Urinary bladder (tissue), 4 donors: Measurements from ENCODE around the gene THAP7. TPM values are rescaled to one million over a fixed set of nuclear protein-coding genes. Genes with fewer than 3 reads are reported as not detected.

Source experiments
- DNase-seq: peaks from one replicate; pipeline ENCODE4 v3.0.0-alpha.2; 2015; ENCODE audit errors: extremely low spot score
- H3K27ac ChIP-seq: one replicate; pipeline ENCODE4 v1.5.1; 2013; ENCODE audit warnings: low read depth, mild to moderate bottlenecking, moderate library complexity
- H3K36me3 ChIP-seq: one replicate; pipeline ENCODE4 v1.6.1; 2013; ENCODE audit warnings: mild to moderate bottlenecking, moderate library complexity; ENCODE audit not compliant: insufficient read depth
- H3K4me1 ChIP-seq: one replicate; pipeline ENCODE4 v1.6.1; 2013; ENCODE audit warnings: mild to moderate bottlenecking, moderate library complexity; ENCODE audit not compliant: insufficient read depth
- H3K4me3 ChIP-seq: one replicate; pipeline ENCODE4 v1.5.1; 2013; ENCODE audit warnings: low read depth, low read length
- WGBS: extraction: QIAGEN DNeasy Blood & Tissue Kit; methylation state at CpG from one replicate; pipeline ENCODE4 v1.1.7; 2013; 5-methylcytosine and 5-hydroxymethylcytosine counted together
- polyA plus RNA-seq: library from polyadenylated mRNA; stranded (reverse); fragments of 200-250 nt; gene quantifications from one replicate; pipeline ENCODE4 v1.2.3, GENCODE V29; 2013
- small RNA-seq: library from RNA; depleted of rRNA; stranded (forward); fragments of <200 nt; gene quantifications from one replicate; pipeline ENCODE3, GENCODE V24; 2014
- total RNA-seq: library from RNA; depleted of rRNA; stranded (reverse); fragments of >200 nt; gene quantifications from one replicate; pipeline ENCODE4 v1.2.3, GENCODE V29; 2014
- donor health status: healthy with polysubstance abuse.
- donor health status: healthy.

THAP7 gene
- total and polyA plus RNA-seq, 2 donors, result 17.3 to 55.0 TPM

- Histone ChIP-seq H3K4me1 (no peaks in the 10 kb centered on the region), H3K27ac (no peak overlapping the region), H3K36me3 (no peaks in the 10 kb centered on the region), H3K4me3 (peak overlapping the region; percentile 60)
- under 1% methylated on average over 59 of the region's 59 CpGs for WGBS
- no peak for DNase-seq
Observed at GRCh38 chr22:20957102-20957682, 44.7 kb downstream of the THAP7 start.

GRCh38 chr22:20956258-20957101 is 45.4 kb downstream of the THAP7 start:
- peak overlapping the region; percentile 60 for H3K4me3 ChIP-seq
- no peaks in the 10 kb centered on the region for H3K36me3 ChIP-seq
- H3K4me1 ChIP-seq, result no peaks in the 10 kb centered on the region
- no peak overlapping the region for H3K27ac ChIP-seq
- WGBS, result 35% methylated on average over 27 of the region's 27 CpGs
- no peak for DNase-seq

GRCh38 chr22:20955548-20955947 is 46.4 kb downstream of the THAP7 start:
- no peaks in the 10 kb centered on the region for H3K36me3 ChIP-seq
- 85% methylated on average over 7 of the region's 7 CpGs for WGBS
- H3K27ac ChIP-seq, result no peak overlapping the region
- H3K4me3 ChIP-seq, result no peak overlapping the region
- DNase-seq, result no peak
- no peaks in the 10 kb centered on the region for H3K4me1 ChIP-seq

- Histone ChIP-seq H3K4me1 (no peaks in the 10 kb centered on the region), H3K36me3 (peaks cover 2% of the 10 kb centered on the region), H3K27ac (peak overlapping the region; percentile 25), H3K4me3 (no peak overlapping the region)
- no peak for DNase-seq
- 86% methylated on average over 8 of the region's 8 CpGs for WGBS
Observed at GRCh38 chr22:20953668-20954500, 48.0 kb downstream of the THAP7 start.

GRCh38 chr22:20953342-20953608 is 48.6 kb downstream of the THAP7 start:
- 73% methylated on average over 3 of the region's 3 CpGs for WGBS
- peaks cover 2% of the 10 kb centered on the region for H3K36me3 ChIP-seq
- no peak overlapping the region for H3K27ac ChIP-seq
- no peak for DNase-seq
- no peaks in the 10 kb centered on the region for H3K4me1 ChIP-seq
- no peak overlapping the region for H3K4me3 ChIP-seq

GRCh38 chr22:20952544-20953341 is 49.2 kb downstream of the THAP7 start:
- peaks cover 2% of the 10 kb centered on the region for H3K36me3 ChIP-seq
- DNase-seq, result no peak
- H3K4me3 ChIP-seq, result no peak overlapping the region
- no peaks in the 10 kb centered on the region for H3K4me1 ChIP-seq
- 82% methylated on average over 13 of the region's 13 CpGs for WGBS
- no peak overlapping the region for H3K27ac ChIP-seq

GRCh38 chr22:20951932-20952380 is 50.0 kb downstream of the THAP7 start:
- H3K4me1 ChIP-seq, result no peaks in the 10 kb centered on the region
- H3K36me3 ChIP-seq, result peaks cover 2% of the 10 kb centered on the region
- WGBS, result 87% methylated on average over 8 of the region's 8 CpGs
- H3K4me3 ChIP-seq, result no peak overlapping the region
- no peak for DNase-seq
- H3K27ac ChIP-seq, result no peak overlapping the region

- Histone ChIP-seq H3K4me3 (no peak overlapping the region), H3K27ac (peak overlapping the region; percentile 29), H3K4me1 (no peaks in the 10 kb centered on the region), H3K36me3 (peaks cover 2% of the 10 kb centered on the region)
- WGBS, result 82% methylated on average over 10 of the region's 10 CpGs
- peak; percentile 36 for DNase-seq
Observed at GRCh38 chr22:20951151-20951931, 50.6 kb downstream of the THAP7 start.

GRCh38 chr22:20949698-20950183 is 52.2 kb downstream of the THAP7 start:
- Histone ChIP-seq H3K36me3 (peaks cover 2% of the 10 kb centered on the region), H3K4me1 (no peaks in the 10 kb centered on the region), H3K4me3 (no peak overlapping the region), H3K27ac (no peak overlapping the region)
- 77% methylated on average over 13 of the region's 13 CpGs for WGBS
- DNase-seq, result no peak

Small RNA genes within 50 kb of the gene (small RNA-seq; reads per million reads assigned to genes)
- not detected for gene MIR649

Other genes starting within 250 kb of the THAP7 start
- 0.16 TPM for gene SERPIND1, start 228.0 kb downstream of the THAP7 start, total RNA-seq
- 1.2 TPM for gene SERPIND1, start 228.0 kb downstream of the THAP7 start, polyA plus RNA-seq
- 37.1 TPM for gene PI4KA, start 143.3 kb downstream of the THAP7 start, total RNA-seq
- gene PI4KA, start 143.3 kb downstream of the THAP7 start, polyA plus RNA-seq, result 50.9 TPM
- 7.9 TPM for gene SNAP29, start 143.1 kb downstream of the THAP7 start, total RNA-seq
- 22.0 TPM for gene SNAP29, start 143.1 kb downstream of the THAP7 start, polyA plus RNA-seq
- 41.8 TPM for gene CRKL, start 84.7 kb downstream of the THAP7 start, total RNA-seq
- 34.8 TPM for gene CRKL, start 84.7 kb downstream of the THAP7 start, polyA plus RNA-seq
- gene AIFM3, start 34.9 kb downstream of the THAP7 start, total RNA-seq, result 0.53 TPM
- 2.8 TPM for gene AIFM3, start 34.9 kb downstream of the THAP7 start, polyA plus RNA-seq
- gene LZTR1, start 19.8 kb downstream of the THAP7 start, total RNA-seq, result 42.8 TPM
- 48.1 TPM for gene LZTR1, start 19.8 kb downstream of the THAP7 start, polyA plus RNA-seq
- gene P2RX6, start 13.0 kb upstream of the THAP7 start, total RNA-seq, result 0.74 TPM
- 0.96 TPM for gene P2RX6, start 13.0 kb upstream of the THAP7 start, polyA plus RNA-seq
- 0.42 TPM for gene SLC7A4, start 30.4 kb upstream of the THAP7 start, total RNA-seq
- gene SLC7A4, start 30.4 kb upstream of the THAP7 start, polyA plus RNA-seq, result 1.2 TPM
- gene LRRC74B, start 43.8 kb upstream of the THAP7 start, total RNA-seq, result not detected
- not detected for gene LRRC74B, start 43.8 kb upstream of the THAP7 start, polyA plus RNA-seq